Measurements from ENCODE around the gene PPP1R27. TPM values are rescaled to one million over a fixed set of nuclear protein-coding genes. Genes with fewer than 3 reads are reported as not detected.

PPP1R27 gene
- total and polyA plus RNA-seq, 9 of the 15 experiments (the other 6 are each of a cell fraction or from before 2014, with no cell fraction given): 0.29 to 6.9 (median 1.5) TPM; not detected in 2

GRCh38 chr17:81869221-81870130, 34.6 kb upstream of the PPP1R27 start (continued):
- TF ChIP-seq XRCC4 (IDR thresholded peaks at IDR 0.05; ENCODE audit: extremely low read depth, insufficient read depth, insufficient read length) (no peak), THAP12 (CRISPR knock-in tag; IDR thresholded peaks at IDR 0.05) (peak; percentile 6; the same call in 1 of the 2 replicates), ZNF408 (CRISPR knock-in tag; IDR thresholded peaks at IDR 0.05; ENCODE audit: low read depth) (no peak), TSC22D4 (tag; IDR thresholded peaks at IDR 0.05) (no peak), COPS2 (conservative IDR thresholded peaks at IDR 0.05) (no peak), TOE1 (IDR thresholded peaks at IDR 0.05; ENCODE audit: borderline replicate concordance) (0 out of 2 replicates have a peak, but pooled peaks have one; percentile 58), TOE1 (CRISPR knock-in tag; IDR thresholded peaks at IDR 0.05; ENCODE audit: borderline replicate concordance, low read depth) (no peak), U2AF1 (optimal IDR thresholded peaks at IDR 0.05; ENCODE audit: low read depth, low read length) (no peak), CTCFL (IDR thresholded peaks at IDR 0.05; ENCODE audit: borderline replicate concordance, insufficient read depth, low read depth, low read length, poor library complexity, severe bottlenecking) (peak; percentile 79), SP1 (CRISPR knock-in tag; IDR thresholded peaks at IDR 0.05) (peak; percentile 40; the same call in 1 of the 2 replicates), STAT6 (CRISPR knock-in tag; IDR thresholded peaks at IDR 0.05) (no peak), SAFB (IDR thresholded peaks at IDR 0.05; ENCODE audit: borderline replicate concordance, low read depth, low read length) (peak; percentile 42; the same call in 1 of the 2 replicates), ZNF655 (CRISPR knock-in tag; IDR thresholded peaks at IDR 0.05) (no peak), SIRT6 (IDR thresholded peaks at IDR 0.05; ENCODE audit: low read depth, low read length) (no peak), ZNF561 (CRISPR knock-in tag; conservative IDR thresholded peaks at IDR 0.05) (no peak), MTA1 (IDR thresholded peaks at IDR 0.05; ENCODE audit: borderline replicate concordance) (no peak), ESRRA (IDR thresholded peaks at IDR 0.05; ENCODE audit: borderline replicate concordance, low read depth) (no peak), ZNF232 (CRISPR knock-in tag; IDR thresholded peaks at IDR 0.05) (no peak), L3MBTL2 (IDR thresholded peaks at IDR 0.05) (peak; percentile 41; the same call in 1 of the 2 replicates)
